GM12875 (cell line): ENCODE data around the gene PRKN.

Source experiments
- H3K4me3 ChIP-seq: one replicate; pipeline ENCODE4 v1.5.1; 2011; ENCODE audit warnings: low read depth, low read length, control low read depth
- CTCF ChIP-seq: IDR thresholded peaks from 2 replicates; pipeline ENCODE4 v1.5.1; 2011; ENCODE audit warnings: low read depth, mild to moderate bottlenecking, control low read depth, inconsistent platforms, low read length, moderate library complexity, borderline replicate concordance; ENCODE audit not compliant: insufficient read depth

PRKN gene

GRCh38 chr6:162615016-162615705, 112.4 kb downstream of the PRKN start:
- no peak for TF ChIP-seq CTCF
- no peak overlapping the region for H3K4me3 ChIP-seq

GRCh38 chr6:162613310-162613709, 114.3 kb downstream of the PRKN start:
- no peak overlapping the region for H3K4me3 ChIP-seq
- TF ChIP-seq CTCF, result no peak

- no peak overlapping the region for H3K4me3 ChIP-seq
- TF ChIP-seq CTCF, result no peak
Measured at GRCh38 chr6:162612613-162613012, 115.0 kb downstream of the PRKN start.

GRCh38 chr6:162610351-162610750, 117.2 kb downstream of the PRKN start:
- H3K4me3 ChIP-seq, result no peak overlapping the region
- TF ChIP-seq CTCF, result no peak

GRCh38 chr6:162605881-162606280, 121.7 kb downstream of the PRKN start:
- no peak for TF ChIP-seq CTCF
- H3K4me3 ChIP-seq, result no peak overlapping the region

GRCh38 chr6:162603231-162604015, 124.1 kb downstream of the PRKN start:
- no peak for TF ChIP-seq CTCF
- no peak overlapping the region for H3K4me3 ChIP-seq

- no peak overlapping the region for H3K4me3 ChIP-seq
- TF ChIP-seq CTCF, result no peak
Measured at GRCh38 chr6:162602759-162603158, 124.8 kb downstream of the PRKN start.
